ENCODE data around the gene CLIP3. TPM values are rescaled to one million over a fixed set of nuclear protein-coding genes. Genes with fewer than 3 reads are reported as not detected.

Gene CLIP3
- total and polyA plus RNA-seq, 2 of the 13 experiments (the other 11 are each of a cell fraction or from before 2014, with no cell fraction given): 0.15 to 1.2 TPM

GRCh38 chr19:36008336-36008978 lies 24.2 kb downstream of the CLIP3 start, which contains the start of gene SYNE4 (continued):
- TF ChIP-seq ZBTB40 (IDR thresholded peaks at IDR 0.05): no peak
- peak; percentile 50; the same call in 1 of the 2 replicates for TF ChIP-seq ZBTB40 (CRISPR knock-in tag; IDR thresholded peaks at IDR 0.05)
- TF ChIP-seq ZNF576 (CRISPR knock-in tag; IDR thresholded peaks at IDR 0.05): no peak
- 0 out of 2 replicates have a peak, but pooled peaks have one; percentile 33 for TF ChIP-seq ZBTB39 (CRISPR knock-in tag; IDR thresholded peaks at IDR 0.05)
- TF ChIP-seq PLSCR1 (CRISPR knock-in tag; IDR thresholded peaks at IDR 0.05; ENCODE audit: borderline replicate concordance): no peak
- TF ChIP-seq TFDP1 (CRISPR knock-in tag; IDR thresholded peaks at IDR 0.05; ENCODE audit: borderline replicate concordance): no peak
- no peak for TF ChIP-seq ZBTB37 (CRISPR knock-in tag; IDR thresholded peaks at IDR 0.05)
- no peak for TF ChIP-seq ZNF232 (CRISPR knock-in tag; IDR thresholded peaks at IDR 0.05; ENCODE audit: borderline replicate concordance)
- TF ChIP-seq ELF1 (CRISPR knock-in tag; IDR thresholded peaks at IDR 0.05): peak; percentile 33; the same call in 1 of the 2 replicates
- TF ChIP-seq ZMYM4 (CRISPR knock-in tag; IDR thresholded peaks at IDR 0.05): peak; percentile 44; the same call in 1 of the 2 replicates
- TF ChIP-seq HNF1B (CRISPR knock-in tag; IDR thresholded peaks at IDR 0.05): peak; percentile 66; the same call in 1 of the 2 replicates

All from HepG2 (cell line).